GM21786 (cell line): Measurements from ENCODE around the gene VGLL4.

Experiments used
- ATAC-seq: cut with Tn5 transposase; IDR thresholded peaks from one replicate; pipeline ENCODE4 v1.9.1; 2021; ENCODE audit not compliant: unreplicated experiment

Gene VGLL4

GRCh38 chr3:11509173-11510000, 134.3 kb downstream of the VGLL4 start:
- ATAC-seq: no peak

GRCh38 chr3:11508346-11509172, 135.2 kb downstream of the VGLL4 start:
- ATAC-seq: no peak

- no peak for ATAC-seq
Measured at GRCh38 chr3:11507719-11508118, 136.0 kb downstream of the VGLL4 start.
